ENCODE data around the gene TXNDC17. TPM values are rescaled to one million over a fixed set of nuclear protein-coding genes. Genes with fewer than 3 reads are reported as not detected.

The TXNDC17 gene
- total and polyA plus RNA-seq, 2 of the 8 experiments (the other 6 are each of a cell fraction or from before 2014, with no cell fraction given), result 182 to 410 TPM

DNA sequence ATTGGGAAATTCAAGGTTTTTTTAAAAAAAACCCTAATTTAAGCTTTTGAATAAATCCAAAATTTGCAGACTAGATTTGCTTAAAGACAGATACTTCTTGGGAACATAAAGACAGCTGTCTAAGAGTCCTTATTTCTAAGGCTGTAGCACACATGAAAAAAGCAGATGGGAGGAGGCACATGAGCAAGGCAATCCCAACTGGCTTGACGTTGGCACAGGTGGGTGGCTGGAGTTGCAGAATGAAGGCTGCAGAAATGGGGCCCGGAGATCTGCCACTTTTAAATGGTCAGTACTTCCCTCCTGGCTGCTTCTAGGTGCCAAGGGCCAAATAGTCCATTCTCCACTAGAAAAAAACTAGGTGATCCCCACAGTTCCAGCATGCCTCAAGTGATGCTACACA lies 4.8 kb upstream of the TXNDC17 start:
- Histone ChIP-seq H3K9me3 (ENCODE audit: insufficient read depth in 2 of 2, low read depth in 1 of 2, low read length in 1 of 2) (no peaks in the 10 kb centered on the region), H3K18ac (ENCODE audit: extremely low read depth, low read length) (no peak overlapping the region), H2BK12ac (ENCODE audit: low read depth, low read length) (no peak overlapping the region), H3K23ac (ENCODE audit: insufficient read length) (no peak overlapping the region), H3K4ac (replicated peaks; ENCODE audit: insufficient read length, low read depth, low read length) (no peak overlapping the region), H3K23me2 (ENCODE audit: low read depth, low read length) (peaks cover 7% of the 10 kb centered on the region), H3K9ac (replicated peaks in 1 of 4; ENCODE audit: extremely low read depth in 1 of 4, low read depth in 3 of 4, low read length in 3 of 4) (no peak overlapping the region), H2BK120ac (replicated peaks; ENCODE audit: low read depth, low read length) (no peak overlapping the region), H3K79me1 (ENCODE audit: low read depth, low read length) (0 out of 2 replicates have a peak, but pooled peaks cover 4% of the 10 kb centered on the region), H2BK20ac (ENCODE audit: low read length) (no peak overlapping the region), H2AFZ (ENCODE audit: low read length) (no peak overlapping the region), H3K79me2 (ENCODE audit: control insufficient read depth in 1 of 2, insufficient read depth in 2 of 2, low read length in 2 of 2) (peaks cover 0 to 20% of the 10 kb centered on the region in 2 experiments; a peak in 1 of 4 replicates), H3K56ac (replicated peaks; ENCODE audit: insufficient read length, low read depth, low read length) (no peak overlapping the region), H3K36me3 (ENCODE audit: control insufficient read depth in 2 of 4, insufficient read depth in 4 of 4, low read length in 3 of 4) (peaks cover 8 to 26% (median 21%) of the 10 kb centered on the region in 4 experiments; a peak in 6 of 8 replicates), H2BK15ac (ENCODE audit: low read length) (no peak overlapping the region), H3K27ac (ENCODE audit: low read depth, low read length) (no peak overlapping the region), H2BK5ac (ENCODE audit: low read depth, low read length) (peak overlapping the region; percentile 24; the same call in 1 of the 2 replicates), H4K20me1 (replicated peaks in 1 of 2; ENCODE audit: control insufficient read depth in 1 of 2, insufficient read depth in 2 of 2, low read length in 2 of 2) (peaks cover 0 to 6% of the 10 kb centered on the region in 2 experiments), H4K91ac (replicated peaks; ENCODE audit: insufficient read length, low read length) (no peak overlapping the region), H4K5ac (ENCODE audit: insufficient read length, low read depth, low read length) (no peak overlapping the region), H3K4me3 (ENCODE audit: extremely low read depth in 1 of 4, insufficient read depth in 2 of 4, low read depth in 3 of 4, low read length in 4 of 4) (no peak overlapping the region), H3K4me1 (replicated peaks in 1 of 4; ENCODE audit: control insufficient read depth in 3 of 4, insufficient read depth in 4 of 4, low read length in 3 of 4) (peaks cover 0 to 10% (median 2%) of the 10 kb centered on the region in 4 experiments; a peak in 3 of 7 replicates), H3K27me3 (replicated peaks in 1 of 4; ENCODE audit: control insufficient read depth in 3 of 4, extremely low read depth in 1 of 4, insufficient read depth in 3 of 4, low read length in 3 of 4) (no peaks in the 10 kb centered on the region), H4K8ac (ENCODE audit: extremely low read depth, insufficient read depth, low read length) (no peak overlapping the region), H2AK5ac (ENCODE audit: low read depth, low read length) (no peak overlapping the region), H3K4me2 (ENCODE audit: insufficient read depth in 1 of 2, low read depth in 2 of 2, low read length in 2 of 2) (no peak overlapping the region), H3K14ac (ENCODE audit: insufficient read length) (no peak overlapping the region)
- CTCF ChIA-PET (ENCODE audit: partially characterized antibody), result interaction anchor here (1.2 kb wide), 1 partner anchor 163 kb away, joined by 4 read pairs; no protein-coding TSS in a partner anchor
- TF ChIP-seq, protein P1, sequence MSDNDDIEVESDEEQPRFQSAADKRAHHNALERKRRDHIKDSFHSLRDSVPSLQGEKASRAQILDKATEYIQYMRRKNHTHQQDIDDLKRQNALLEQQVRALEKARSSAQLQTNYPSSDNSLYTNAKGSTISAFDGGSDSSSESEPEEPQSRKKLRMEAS (IDR thresholded peaks at IDR 0.05), result no peak
- no peak for TF ChIP-seq TBP (IDR thresholded peaks at IDR 0.05; ENCODE audit: low read depth, low read length)
- TF ChIP-seq PHF8 (conservative IDR thresholded peaks at IDR 0.05; ENCODE audit: low read depth, low read length), result no peak
- TF ChIP-seq, protein P2, sequence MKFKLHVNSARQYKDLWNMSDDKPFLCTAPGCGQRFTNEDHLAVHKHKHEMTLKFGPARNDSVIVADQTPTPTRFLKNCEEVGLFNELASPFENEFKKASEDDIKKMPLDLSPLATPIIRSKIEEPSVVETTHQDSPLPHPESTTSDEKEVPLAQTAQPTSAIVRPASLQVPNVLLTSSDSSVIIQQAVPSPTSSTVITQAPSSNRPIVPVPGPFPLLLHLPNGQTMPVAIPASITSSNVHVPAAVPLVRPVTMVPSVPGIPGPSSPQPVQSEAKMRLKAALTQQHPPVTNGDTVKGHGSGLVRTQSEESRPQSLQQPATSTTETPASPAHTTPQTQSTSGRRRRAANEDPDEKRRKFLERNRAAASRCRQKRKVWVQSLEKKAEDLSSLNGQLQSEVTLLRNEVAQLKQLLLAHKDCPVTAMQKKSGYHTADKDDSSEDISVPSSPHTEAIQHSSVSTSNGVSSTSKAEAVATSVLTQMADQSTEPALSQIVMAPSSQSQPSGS (IDR thresholded peaks at IDR 0.05; ENCODE audit: low read length), result no peak
- TF ChIP-seq EZH2 (IDR thresholded peaks at IDR 0.05; ENCODE audit: low read depth, low read length, severe bottlenecking), result no peak
- TF ChIP-seq CHD1 (IDR thresholded peaks at IDR 0.05; ENCODE audit: low read depth, low read length), result no peak
- FAIRE-seq (no peak), DNase-seq (ENCODE audit: low read depth in 1 of 2, low spot score in 2 of 2) (no peak)
- POLR2A ChIA-PET (ENCODE audit: partially characterized antibody), result interaction anchor here (0.8 kb wide), 1 partner anchor 12 kb away, joined by 4 read pairs; no protein-coding TSS in a partner anchor
- WGBS, 2 experiments (ENCODE audit: extremely low coverage in 1 of 2, insufficient coverage in 1 of 2, insufficient read length in 1 of 2, insufficient replicate concordance in 2 of 2, low coverage in 1 of 2, low lambda C conversion rate in 2 of 2, missing lambda C conversion rate in 1 of 2), result 88% methylated on average over 2 of the region's 2 CpGs; no CpG with 5 or more reads in 1 of the 2 experiments
